ENCODE results near the gene CKS1B.
A peak's percentile ranks its signal among the peaks of the same experiment; 100 is the strongest.

CKS1B gene

GRCh38 chr1:155017946-155018316 lies 43.5 kb downstream of the CKS1B start:
- H3K9me3 ChIP-seq (ENCODE audit: control insufficient read depth in 2 of 2, low read length in 2 of 2): no peaks in the 10 kb centered on the region
- H3K4me3 ChIP-seq (ENCODE audit: low read length in 2 of 2): peak overlapping the region; percentile 48 to 71
- H3K4me1 ChIP-seq (ENCODE audit: control insufficient read depth, insufficient read depth, low read length): peaks cover 15% of the 10 kb centered on the region
- peak overlapping the region; percentile 88 for H3K27ac ChIP-seq (ENCODE audit: low read length)
- no peaks in the 10 kb centered on the region for H3K36me3 ChIP-seq (ENCODE audit: control insufficient read depth in 2 of 2, insufficient read depth in 2 of 2, low read length in 2 of 2)
- no peaks in the 10 kb centered on the region for H3K27me3 ChIP-seq (ENCODE audit: control insufficient read depth in 1 of 2, insufficient read depth in 2 of 2, low read length in 2 of 2)
- H3K9ac ChIP-seq (ENCODE audit: low read length in 2 of 2): peak overlapping the region; percentile 54 to 80

- Histone ChIP-seq H3K4me1 (ENCODE audit: control insufficient read depth, insufficient read depth, low read length) (peaks cover 14% of the 10 kb centered on the region), H3K27me3 (ENCODE audit: control insufficient read depth in 1 of 2, insufficient read depth in 2 of 2, low read length in 2 of 2) (no peaks in the 10 kb centered on the region), H3K9me3 (ENCODE audit: control insufficient read depth in 2 of 2, low read length in 2 of 2) (no peaks in the 10 kb centered on the region), H3K36me3 (ENCODE audit: control insufficient read depth in 2 of 2, insufficient read depth in 2 of 2, low read length in 2 of 2) (no peaks in the 10 kb centered on the region), H3K27ac (ENCODE audit: low read length) (no peak overlapping the region), H3K9ac (ENCODE audit: low read length in 2 of 2) (no peak overlapping the region), H3K4me3 (ENCODE audit: low read length in 2 of 2) (no peak overlapping the region)
These were observed 44.3 kb downstream of the CKS1B start for GRCh38 chr1:155018617-155019348.

DNA sequence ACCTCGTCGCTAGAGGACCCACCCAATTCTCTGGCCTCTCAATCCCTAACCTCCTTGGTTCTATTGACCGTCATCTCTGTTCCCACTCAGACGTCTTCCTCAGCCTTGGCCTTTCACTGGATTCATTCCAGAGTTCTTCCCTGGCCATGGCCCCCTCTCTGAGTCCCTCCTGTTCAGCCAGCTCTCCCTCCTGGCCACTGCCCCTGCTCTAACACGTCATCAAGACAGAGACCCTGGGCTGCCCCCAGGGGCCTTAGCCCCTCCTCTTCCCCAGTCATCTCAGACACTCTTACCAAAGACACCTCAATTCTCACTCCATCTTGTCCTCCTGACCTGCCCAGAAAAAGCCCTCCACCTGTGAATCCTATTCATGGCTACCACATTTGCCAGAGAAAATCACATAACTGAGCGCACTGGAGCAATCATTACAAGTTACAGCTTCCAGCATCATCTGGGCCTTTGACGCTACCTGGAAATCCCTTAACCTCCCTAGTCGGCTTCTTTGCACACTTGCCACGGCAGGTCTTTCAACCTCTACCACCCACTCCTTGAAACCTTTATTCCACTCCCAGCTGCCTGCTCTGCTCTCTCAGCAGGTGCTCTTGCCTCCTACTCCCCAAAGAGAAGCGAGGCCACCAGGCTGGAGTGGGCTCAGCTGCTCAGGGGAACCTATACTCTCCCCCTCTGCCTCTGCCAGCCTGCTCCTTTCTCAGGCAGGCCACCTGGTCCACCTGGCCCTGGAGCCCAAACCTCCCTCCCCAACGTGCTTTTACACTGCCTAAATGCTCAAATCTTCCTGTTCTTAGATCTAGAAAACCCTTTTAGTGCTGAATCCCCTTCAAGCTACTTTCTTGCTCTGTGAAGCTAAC lies 45.1 kb downstream of the CKS1B start:
- H3K4me1 ChIP-seq (ENCODE audit: control insufficient read depth, insufficient read depth, low read length): peaks cover 14% of the 10 kb centered on the region
- no peak overlapping the region for H3K4me3 ChIP-seq (ENCODE audit: low read length in 2 of 2)
- no peak overlapping the region for H3K9ac ChIP-seq (ENCODE audit: low read length in 2 of 2)
- no peaks in the 10 kb centered on the region for H3K36me3 ChIP-seq (ENCODE audit: control insufficient read depth in 2 of 2, insufficient read depth in 2 of 2, low read length in 2 of 2)
- H3K9me3 ChIP-seq (ENCODE audit: control insufficient read depth in 2 of 2, low read length in 2 of 2): no peaks in the 10 kb centered on the region
- no peaks in the 10 kb centered on the region for H3K27me3 ChIP-seq (ENCODE audit: control insufficient read depth in 1 of 2, insufficient read depth in 2 of 2, low read length in 2 of 2)
- H3K27ac ChIP-seq (ENCODE audit: low read length): no peak overlapping the region

GRCh38 chr1:155022136-155022926 lies 47.9 kb downstream of the CKS1B start:
- H3K9ac ChIP-seq (ENCODE audit: low read length in 2 of 2): no peak overlapping the region
- H3K4me1 ChIP-seq (ENCODE audit: control insufficient read depth, insufficient read depth, low read length): peaks cover 7% of the 10 kb centered on the region

DNA sequence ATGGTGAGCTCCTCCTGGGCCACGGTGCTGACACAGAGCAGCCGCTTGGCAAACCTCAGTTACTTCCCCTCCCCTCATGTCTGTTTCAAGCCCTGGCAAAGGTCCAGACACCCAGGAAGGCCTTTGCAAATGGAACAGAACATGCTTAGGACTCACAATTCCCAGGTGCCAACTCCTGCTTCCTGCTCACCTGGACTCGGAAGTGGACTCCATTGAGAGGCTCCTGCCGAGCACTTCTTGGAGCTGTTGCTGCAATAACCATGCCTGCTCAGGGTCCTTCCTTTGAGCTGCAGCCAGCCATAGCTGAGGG lies 48.4 kb downstream of the CKS1B start:
- Histone ChIP-seq H3K4me1 (ENCODE audit: control insufficient read depth, insufficient read depth, low read length) (peaks cover 2% of the 10 kb centered on the region), H3K9me3 (ENCODE audit: control insufficient read depth in 2 of 2, low read length in 2 of 2) (no peaks in the 10 kb centered on the region), H3K36me3 (ENCODE audit: control insufficient read depth in 2 of 2, insufficient read depth in 2 of 2, low read length in 2 of 2) (no peaks in the 10 kb centered on the region), H3K27ac (ENCODE audit: low read length) (no peak overlapping the region), H3K9ac (ENCODE audit: low read length in 2 of 2) (no peak overlapping the region), H3K4me3 (ENCODE audit: low read length in 2 of 2) (no peak overlapping the region), H3K27me3 (ENCODE audit: control insufficient read depth in 1 of 2, insufficient read depth in 2 of 2, low read length in 2 of 2) (no peaks in the 10 kb centered on the region)

More at GRCh38 chr1:155022136-155022926, 47.9 kb downstream of the CKS1B start:
- H3K4me3 ChIP-seq (ENCODE audit: low read length in 2 of 2): no peak overlapping the region
- H3K9me3 ChIP-seq (ENCODE audit: control insufficient read depth in 2 of 2, low read length in 2 of 2): no peaks in the 10 kb centered on the region
- H3K36me3 ChIP-seq (ENCODE audit: control insufficient read depth in 2 of 2, insufficient read depth in 2 of 2, low read length in 2 of 2): no peaks in the 10 kb centered on the region
- no peaks in the 10 kb centered on the region for H3K27me3 ChIP-seq (ENCODE audit: control insufficient read depth in 1 of 2, insufficient read depth in 2 of 2, low read length in 2 of 2)
- no peak overlapping the region for H3K27ac ChIP-seq (ENCODE audit: low read length)

- H3K9me3 ChIP-seq (ENCODE audit: control insufficient read depth in 2 of 2, low read length in 2 of 2): no peaks in the 10 kb centered on the region
- H3K4me1 ChIP-seq (ENCODE audit: control insufficient read depth, insufficient read depth, low read length): no peaks in the 10 kb centered on the region
- no peaks in the 10 kb centered on the region for H3K36me3 ChIP-seq (ENCODE audit: control insufficient read depth in 2 of 2, insufficient read depth in 2 of 2, low read length in 2 of 2)
- H3K27ac ChIP-seq (ENCODE audit: low read length): no peak overlapping the region
- H3K4me3 ChIP-seq (ENCODE audit: low read length in 2 of 2): no peak overlapping the region
- no peak overlapping the region for H3K9ac ChIP-seq (ENCODE audit: low read length in 2 of 2)
- no peaks in the 10 kb centered on the region for H3K27me3 ChIP-seq (ENCODE audit: control insufficient read depth in 1 of 2, insufficient read depth in 2 of 2, low read length in 2 of 2)
These were observed 49.1 kb downstream of the CKS1B start for GRCh38 chr1:155023627-155024026.

DNA sequence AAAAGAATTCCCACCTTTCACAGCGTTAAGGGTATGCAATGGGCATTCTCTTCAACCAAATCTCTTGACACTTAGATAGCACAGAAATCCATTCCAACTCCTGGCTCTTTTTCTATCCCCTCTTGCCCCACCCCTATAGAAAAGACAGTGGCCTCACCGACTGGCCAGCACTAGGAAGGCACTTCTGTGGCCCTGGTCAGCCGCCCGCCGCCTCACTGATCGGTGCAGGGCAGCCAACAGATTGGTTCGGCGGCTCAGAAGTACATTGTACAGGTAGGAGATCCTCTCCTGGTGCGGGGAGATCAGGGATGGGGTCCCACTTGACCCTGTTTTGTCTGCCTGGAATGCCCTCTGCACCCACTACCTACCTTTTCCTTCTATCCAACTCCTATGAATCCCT lies 49.8 kb downstream of the CKS1B start:
- H3K9me3 ChIP-seq (ENCODE audit: control insufficient read depth in 2 of 2, low read length in 2 of 2): no peaks in the 10 kb centered on the region

GRCh38 chr1:155026154-155026553 lies 51.7 kb downstream of the CKS1B start:
- no peaks in the 10 kb centered on the region for H3K4me1 ChIP-seq (ENCODE audit: control insufficient read depth, insufficient read depth, low read length)
- H3K4me3 ChIP-seq (ENCODE audit: low read length in 2 of 2): no peak overlapping the region
- no peak overlapping the region for H3K9ac ChIP-seq (ENCODE audit: low read length in 2 of 2)
- no peaks in the 10 kb centered on the region for H3K27me3 ChIP-seq (ENCODE audit: control insufficient read depth in 1 of 2, insufficient read depth in 2 of 2, low read length in 2 of 2)
- H3K9me3 ChIP-seq (ENCODE audit: control insufficient read depth in 2 of 2, low read length in 2 of 2): no peaks in the 10 kb centered on the region
- H3K27ac ChIP-seq (ENCODE audit: low read length): no peak overlapping the region
- no peaks in the 10 kb centered on the region for H3K36me3 ChIP-seq (ENCODE audit: control insufficient read depth in 2 of 2, insufficient read depth in 2 of 2, low read length in 2 of 2)

More for the DNA sequence above, 49.8 kb downstream of the CKS1B start:
- Histone ChIP-seq H3K4me3 (ENCODE audit: low read length in 2 of 2) (no peak overlapping the region), H3K4me1 (ENCODE audit: control insufficient read depth, insufficient read depth, low read length) (no peaks in the 10 kb centered on the region), H3K27ac (ENCODE audit: low read length) (no peak overlapping the region), H3K36me3 (ENCODE audit: control insufficient read depth in 2 of 2, insufficient read depth in 2 of 2, low read length in 2 of 2) (no peaks in the 10 kb centered on the region), H3K27me3 (ENCODE audit: control insufficient read depth in 1 of 2, insufficient read depth in 2 of 2, low read length in 2 of 2) (no peaks in the 10 kb centered on the region), H3K9ac (ENCODE audit: low read length in 2 of 2) (no peak overlapping the region)

GRCh38 chr1:155026588-155026987 lies 52.1 kb downstream of the CKS1B start:
- Histone ChIP-seq H3K27ac (ENCODE audit: low read length) (no peak overlapping the region), H3K9ac (ENCODE audit: low read length in 2 of 2) (no peak overlapping the region), H3K4me3 (ENCODE audit: low read length in 2 of 2) (no peak overlapping the region), H3K36me3 (ENCODE audit: control insufficient read depth in 2 of 2, insufficient read depth in 2 of 2, low read length in 2 of 2) (no peaks in the 10 kb centered on the region), H3K27me3 (ENCODE audit: control insufficient read depth in 1 of 2, insufficient read depth in 2 of 2, low read length in 2 of 2) (no peaks in the 10 kb centered on the region), H3K9me3 (ENCODE audit: control insufficient read depth in 2 of 2, low read length in 2 of 2) (no peaks in the 10 kb centered on the region), H3K4me1 (ENCODE audit: control insufficient read depth, insufficient read depth, low read length) (no peaks in the 10 kb centered on the region)

Data from stomach smooth muscle (tissue), 2 donors.